Measurements from ENCODE around the gene VPS13D.

DNA sequence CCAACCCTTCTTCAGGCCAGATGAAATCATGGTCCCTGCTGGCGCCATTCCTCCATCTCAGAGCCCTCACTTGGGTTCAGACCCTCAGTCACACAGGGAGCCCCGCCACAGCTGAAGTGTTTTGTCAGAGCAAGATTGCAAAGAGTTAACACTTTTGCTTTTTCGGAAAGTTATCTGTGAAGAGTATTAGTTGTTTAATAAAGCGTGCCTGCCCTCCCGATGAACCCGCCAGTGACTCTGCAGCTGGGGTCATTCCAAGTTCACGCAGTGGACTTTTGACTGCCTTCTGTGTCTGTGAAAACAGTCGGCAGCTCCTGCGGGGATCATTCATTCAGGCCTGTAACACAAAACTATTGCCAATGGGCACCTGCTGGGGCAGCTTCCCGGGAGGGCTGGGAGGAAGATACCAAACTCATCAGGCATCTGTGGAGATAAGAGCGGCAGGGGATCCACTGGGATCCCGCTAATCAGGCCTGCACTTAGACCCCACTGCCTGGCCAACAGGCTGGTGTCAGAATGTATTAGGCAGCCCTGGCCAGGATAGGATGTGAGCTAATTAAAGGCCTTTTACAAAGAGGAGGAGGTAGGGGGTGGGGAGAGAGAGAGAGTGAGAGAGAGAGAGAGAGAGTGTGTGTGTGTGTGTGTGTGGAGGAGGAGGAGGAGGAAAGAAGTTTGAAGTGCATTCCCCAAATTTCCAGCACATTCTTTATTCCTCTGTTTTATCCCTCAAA lies 203.7 kb downstream of the VPS13D start:
- TF ChIP-seq, protein P1, sequence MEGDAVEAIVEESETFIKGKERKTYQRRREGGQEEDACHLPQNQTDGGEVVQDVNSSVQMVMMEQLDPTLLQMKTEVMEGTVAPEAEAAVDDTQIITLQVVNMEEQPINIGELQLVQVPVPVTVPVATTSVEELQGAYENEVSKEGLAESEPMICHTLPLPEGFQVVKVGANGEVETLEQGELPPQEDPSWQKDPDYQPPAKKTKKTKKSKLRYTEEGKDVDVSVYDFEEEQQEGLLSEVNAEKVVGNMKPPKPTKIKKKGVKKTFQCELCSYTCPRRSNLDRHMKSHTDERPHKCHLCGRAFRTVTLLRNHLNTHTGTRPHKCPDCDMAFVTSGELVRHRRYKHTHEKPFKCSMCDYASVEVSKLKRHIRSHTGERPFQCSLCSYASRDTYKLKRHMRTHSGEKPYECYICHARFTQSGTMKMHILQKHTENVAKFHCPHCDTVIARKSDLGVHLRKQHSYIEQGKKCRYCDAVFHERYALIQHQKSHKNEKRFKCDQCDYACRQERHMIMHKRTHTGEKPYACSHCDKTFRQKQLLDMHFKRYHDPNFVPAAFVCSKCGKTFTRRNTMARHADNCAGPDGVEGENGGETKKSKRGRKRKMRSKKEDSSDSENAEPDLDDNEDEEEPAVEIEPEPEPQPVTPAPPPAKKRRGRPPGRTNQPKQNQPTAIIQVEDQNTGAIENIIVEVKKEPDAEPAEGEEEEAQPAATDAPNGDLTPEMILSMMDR (conservative IDR thresholded peaks at IDR 0.05 in 1 of 2, IDR thresholded peaks at IDR 0.05 in 1 of 2; ENCODE audit: extremely low read depth in 1 of 2, insufficient read depth in 1 of 2, low read depth in 1 of 2, low read length in 2 of 2): no peak
- no peak for TF ChIP-seq EZH2 (IDR thresholded peaks at IDR 0.05; ENCODE audit: borderline replicate concordance, low read length)

Data from mammary epithelial cell (primary cell).